Stimulated activated CD4-positive, alpha-beta T cell treated with anti-CD3 and anti-CD28 coated beads, TNF-alpha, amount 100 ng/mL, for 48 hours (primary cell): ENCODE measurements around the gene ZNF552.
"Not testable (repeated sequence)": the region's sequence is repeated elsewhere in the genome, so short reads cannot be mapped to it uniquely, and the experiment has no call there.

Source experiments
- DNase-seq, 3 donors: peaks; one replicate each; pipeline ENCODE4 v3.0.0-alpha.2; 2020; ENCODE audit warnings: low read depth in 3 of 3

ZNF552 gene

DNA sequence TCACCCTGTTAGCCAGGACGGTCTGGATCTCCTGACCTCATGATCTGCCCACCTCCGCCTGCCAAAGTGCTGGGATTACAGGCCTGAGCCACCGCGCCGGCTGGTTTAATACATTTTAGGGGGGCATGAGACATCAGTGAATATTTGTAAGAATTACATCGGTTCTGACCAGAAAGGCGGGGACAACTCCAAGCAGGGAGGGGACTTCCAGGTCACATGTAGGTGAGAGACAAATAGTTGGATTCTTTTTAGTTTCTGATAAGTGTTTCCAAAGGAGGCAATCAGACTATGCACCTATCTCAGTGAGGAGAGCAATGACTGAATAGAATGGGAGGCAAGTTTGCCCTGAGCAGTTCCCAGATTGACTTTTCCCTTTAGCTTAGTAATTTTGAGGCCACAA is 3.7 kb upstream of the ZNF552 start:
- DNase-seq, result no peak

DNA sequence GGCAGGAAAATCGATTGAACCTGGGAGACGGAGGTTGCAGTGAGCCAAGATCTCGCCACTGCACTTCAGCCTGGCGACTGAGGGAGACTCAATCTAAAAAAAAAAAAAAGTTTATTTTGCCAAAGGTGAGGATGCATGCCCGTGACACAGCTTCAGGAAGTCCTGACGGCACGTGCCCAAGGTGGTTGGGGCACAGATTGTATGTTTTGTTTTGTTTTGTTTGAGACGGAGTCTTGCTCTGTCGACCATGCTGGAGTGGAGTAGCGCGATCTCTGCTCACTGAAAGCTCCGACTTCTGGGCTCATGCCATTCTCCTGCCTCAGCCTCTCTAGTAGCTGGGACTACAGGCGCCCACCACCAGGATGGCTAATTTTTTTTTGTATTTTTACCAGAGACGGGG is 3.3 kb upstream of the ZNF552 start:
- no peak for DNase-seq

DNA sequence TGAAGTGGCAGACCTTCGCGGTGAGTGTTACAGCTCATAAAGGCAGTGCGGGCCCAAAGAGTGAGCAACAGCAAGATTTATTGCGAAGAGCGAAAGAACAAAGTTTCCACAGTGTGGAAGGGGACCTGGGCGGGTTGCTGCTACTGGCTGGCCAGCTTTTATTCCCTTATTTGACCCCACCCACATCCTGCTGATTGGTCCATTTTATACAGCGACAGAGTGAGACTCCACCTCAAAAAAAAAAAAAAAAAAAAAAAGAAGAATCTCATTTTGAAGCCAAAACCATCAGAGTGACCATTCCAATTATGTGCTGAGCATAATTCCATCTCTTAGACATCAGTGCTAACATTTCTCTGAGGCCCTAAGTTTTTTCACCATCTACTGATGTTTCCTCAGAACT is 1.9 kb upstream of the ZNF552 start:
- no peak for DNase-seq

DNA sequence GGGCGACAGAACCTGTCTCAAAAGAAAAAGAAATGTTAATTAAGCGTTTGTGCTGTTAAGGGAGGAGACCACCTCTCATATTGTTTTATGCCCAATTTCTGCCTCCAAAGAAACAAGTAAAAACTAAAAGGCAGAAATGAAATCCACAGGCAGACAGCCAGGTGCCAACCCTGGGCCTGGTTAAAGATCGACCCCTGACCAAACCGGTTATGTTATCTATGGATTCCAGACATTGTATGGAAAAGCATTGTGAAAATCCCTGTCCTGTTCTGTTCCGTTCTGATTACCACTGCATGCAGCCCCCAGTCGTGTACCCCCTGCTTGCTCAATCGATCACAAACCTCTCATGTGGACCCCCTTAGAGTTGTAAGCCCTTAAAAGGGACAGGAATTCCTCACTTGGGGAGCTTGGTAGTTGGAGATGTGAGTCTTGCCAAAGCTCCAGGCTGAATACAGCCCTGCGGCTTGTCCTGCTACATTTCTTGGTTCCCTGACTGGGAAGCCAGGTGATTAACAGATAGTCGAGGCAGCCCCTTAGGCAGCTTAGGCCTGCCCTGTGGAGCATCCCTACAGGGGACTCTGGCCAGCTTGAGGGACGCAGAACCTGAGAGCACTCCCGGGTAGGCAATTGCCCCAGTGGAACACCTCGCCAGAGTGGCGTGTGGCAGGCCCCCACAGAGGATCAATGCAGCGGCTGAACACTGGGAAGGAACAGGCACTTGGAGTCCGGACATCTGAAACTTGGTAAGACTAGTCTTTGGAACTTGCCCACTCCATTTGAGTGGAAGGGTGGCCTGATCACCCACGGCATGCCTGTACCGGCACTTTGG is 748 bp upstream of the ZNF552 start:
- no peak for DNase-seq

DNA sequence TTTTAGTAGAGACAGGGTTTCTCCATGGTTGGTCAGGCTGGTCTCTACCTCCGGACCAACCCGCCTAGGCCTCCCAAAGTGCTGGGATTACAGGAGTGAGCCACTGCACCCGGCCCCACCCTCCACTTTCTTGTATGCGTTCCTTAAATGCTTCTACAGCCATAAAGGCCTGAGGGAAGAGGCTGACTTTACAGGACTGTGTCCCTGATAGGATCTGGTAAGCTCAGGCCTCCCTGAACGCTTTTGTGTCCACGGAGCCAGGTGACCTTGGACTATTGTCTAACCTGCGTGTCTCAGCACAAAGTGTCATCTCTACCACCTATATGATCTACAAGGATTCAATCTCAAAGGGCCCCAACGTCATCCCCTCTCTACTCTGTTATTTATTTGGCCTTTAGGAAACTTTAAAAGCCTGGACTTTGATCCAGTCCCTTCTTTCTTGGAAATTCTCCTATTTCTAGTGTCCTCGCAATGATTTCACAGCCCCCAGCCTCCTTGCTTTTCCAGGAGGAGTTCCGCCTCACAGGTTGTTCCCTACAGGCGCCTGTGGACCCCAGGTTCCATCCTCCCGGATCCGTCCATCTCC is 701 bp downstream of the ZNF552 start:
- no peak for DNase-seq

DNA sequence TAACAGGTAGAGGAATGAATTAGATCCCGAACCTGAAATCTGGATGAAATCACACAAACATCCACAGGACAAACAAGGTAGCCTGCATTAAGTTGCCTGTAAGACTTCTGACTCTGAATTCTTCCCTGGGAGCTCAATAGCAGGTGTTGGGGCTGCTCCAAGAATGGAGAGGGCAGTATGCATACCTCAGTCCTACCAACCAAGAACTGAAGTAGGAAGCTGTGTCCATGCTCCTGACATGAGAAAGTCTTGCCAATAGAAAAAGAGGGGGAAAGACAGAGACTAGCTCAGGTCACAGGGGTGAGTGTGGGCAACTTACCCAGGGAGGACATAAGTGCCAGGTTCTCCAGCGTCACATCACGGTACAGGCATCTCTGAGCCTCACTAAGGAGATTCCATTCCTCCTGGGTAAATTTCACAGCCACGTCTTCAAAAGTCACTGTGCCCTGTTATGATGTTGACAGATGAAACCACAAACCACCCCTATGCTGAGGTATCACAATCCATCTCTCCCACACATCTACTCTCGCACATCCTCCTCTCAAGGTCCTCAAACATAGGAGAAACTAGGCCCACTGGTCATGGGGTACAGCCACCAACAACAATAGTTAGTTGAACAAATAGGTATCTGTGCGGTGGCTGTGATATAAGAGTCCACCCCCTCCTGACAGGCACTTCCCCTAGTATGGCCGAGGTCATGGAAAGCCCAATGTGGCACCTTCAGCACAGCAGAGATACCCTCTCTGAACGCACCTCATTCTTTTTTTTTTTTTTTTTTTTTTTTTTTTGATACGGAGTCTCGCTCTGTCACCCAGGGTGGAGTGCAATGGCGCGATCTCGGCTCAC is 1.5 kb downstream of the ZNF552 start:
- DNase-seq, result not testable (repeated sequence)

DNA sequence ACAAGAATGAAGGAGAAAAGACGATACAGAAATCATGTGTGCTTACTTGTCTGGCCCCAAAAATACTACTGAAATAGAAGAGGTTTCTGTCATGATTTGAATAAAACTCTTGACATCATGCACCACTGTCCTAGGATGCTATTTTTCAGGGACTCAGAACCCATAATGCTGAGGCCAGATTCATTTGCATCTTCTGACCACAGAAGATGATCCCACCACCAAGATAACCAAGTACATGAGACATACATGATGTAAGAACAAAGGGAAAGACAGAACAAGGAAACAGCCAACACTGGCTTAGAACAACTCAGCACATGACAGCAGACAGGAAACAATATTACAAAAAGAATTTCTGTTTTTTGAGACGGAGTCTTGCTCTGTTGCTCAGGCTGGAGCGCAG is 2.5 kb downstream of the ZNF552 start:
- DNase-seq, result no peak

DNA sequence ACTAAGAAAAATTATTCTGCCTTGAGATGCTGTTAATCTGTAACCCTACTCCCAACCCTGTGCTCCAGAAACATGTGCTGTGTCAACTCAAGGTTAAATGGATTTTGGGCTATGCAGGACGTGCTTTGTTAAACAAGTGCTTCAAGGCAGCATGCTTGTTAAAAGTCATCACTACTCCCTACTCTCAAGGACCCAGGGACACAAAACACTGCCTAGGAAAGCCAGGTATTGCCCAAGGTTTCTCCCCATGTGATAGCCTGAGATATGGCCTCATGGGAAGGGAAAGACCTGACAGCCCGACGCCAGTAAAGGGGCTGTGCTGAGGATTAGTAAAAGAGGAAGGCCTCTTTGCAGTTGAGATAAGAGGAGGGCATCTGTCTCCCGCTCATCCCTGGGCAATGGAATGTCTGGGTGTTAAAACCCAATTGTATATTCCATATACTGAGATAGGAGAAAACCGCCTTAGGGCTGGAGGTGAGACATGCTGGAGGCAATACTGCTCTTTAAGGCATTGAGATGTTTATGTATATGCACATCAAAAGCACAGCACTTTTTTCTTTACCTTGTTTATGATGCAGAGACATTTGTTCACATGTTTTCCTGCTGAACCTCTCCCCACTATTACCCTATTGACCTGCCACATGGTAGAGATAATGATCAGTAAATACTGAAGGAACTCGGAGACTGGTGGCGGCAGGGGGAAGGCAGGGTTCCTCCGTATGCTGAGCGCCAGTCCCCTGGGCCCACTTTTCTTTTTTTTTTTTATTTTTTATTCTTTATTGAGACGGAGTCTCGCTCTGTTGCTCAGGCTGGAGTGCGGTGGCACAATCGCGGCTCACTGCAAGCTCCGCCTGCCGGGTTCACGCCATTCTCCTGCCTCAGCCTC is 4.1 kb downstream of the ZNF552 start:
- DNase-seq, result not testable (repeated sequence)

DNA sequence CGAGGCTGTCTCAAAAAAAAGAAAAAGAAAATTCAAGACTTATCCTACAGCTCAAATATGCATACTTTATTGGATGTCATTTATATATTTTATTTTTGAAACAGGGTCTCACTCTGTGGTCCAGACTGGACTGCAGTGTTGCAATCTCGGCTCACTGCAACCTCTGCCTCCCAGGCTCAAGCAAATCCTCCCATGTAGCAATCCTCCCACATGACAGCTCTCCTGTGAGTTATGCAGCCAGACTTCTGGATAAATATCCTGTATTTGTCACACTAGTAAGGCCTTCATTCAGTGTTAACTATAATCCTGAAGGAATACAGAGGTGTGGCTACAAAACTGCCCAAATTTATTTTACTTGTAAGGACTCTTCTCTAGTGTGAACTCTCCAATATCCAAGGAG is 7.2 kb downstream of the ZNF552 start:
- DNase-seq, result no peak

DNA sequence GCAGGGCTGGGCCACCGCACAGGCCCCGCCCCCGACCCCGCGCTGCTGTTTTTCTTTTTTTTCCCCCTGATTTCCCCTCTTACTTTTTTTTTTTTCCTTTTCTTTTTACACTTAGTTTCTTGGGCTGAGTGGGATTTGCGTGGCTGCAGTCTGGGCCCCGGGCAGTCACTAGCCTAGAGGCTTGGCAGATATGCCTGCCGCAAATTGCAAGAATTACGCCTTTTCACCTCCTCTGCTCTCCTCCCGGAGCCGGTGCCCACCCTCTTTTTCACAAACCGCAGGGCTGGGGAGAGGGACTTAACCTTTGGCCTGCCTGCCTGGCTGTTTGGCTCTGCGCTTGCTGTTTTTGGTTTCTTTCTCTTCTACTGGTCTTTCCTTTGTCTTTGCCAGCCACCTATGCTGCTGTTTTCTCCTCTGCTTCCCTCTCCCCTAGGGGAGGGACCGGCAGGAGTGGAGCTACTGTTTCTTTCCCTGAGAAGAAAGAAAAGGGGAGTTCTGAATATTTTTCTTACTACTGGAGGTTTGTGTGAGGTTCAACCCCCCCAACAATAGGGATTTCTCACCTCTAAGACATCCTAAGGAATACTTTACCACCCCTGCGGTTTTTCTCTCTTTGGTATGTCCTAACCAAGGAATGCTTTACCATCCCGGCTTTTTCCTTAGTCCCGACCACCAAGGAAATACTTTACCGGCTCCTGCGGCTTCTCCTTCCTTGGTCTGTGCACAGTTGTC is 11.0 kb downstream of the ZNF552 start:
- no peak for DNase-seq

DNA sequence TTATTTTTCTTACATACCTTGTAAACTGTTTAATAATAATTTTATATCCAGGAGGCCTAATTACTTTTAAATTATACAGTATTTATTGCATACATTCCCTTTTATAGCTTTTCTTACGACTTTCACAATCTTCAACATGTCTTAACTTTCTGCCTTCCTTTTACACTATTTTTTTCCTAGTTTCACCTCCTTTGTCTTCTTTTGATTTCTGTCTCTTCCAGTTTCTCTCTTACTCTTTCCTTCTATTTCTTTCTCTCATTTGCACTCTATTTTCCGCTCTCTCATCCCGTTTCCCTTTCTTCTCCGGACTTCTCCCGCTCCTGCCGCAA is 11.5 kb downstream of the ZNF552 start:
- DNase-seq, result no peak

DNA sequence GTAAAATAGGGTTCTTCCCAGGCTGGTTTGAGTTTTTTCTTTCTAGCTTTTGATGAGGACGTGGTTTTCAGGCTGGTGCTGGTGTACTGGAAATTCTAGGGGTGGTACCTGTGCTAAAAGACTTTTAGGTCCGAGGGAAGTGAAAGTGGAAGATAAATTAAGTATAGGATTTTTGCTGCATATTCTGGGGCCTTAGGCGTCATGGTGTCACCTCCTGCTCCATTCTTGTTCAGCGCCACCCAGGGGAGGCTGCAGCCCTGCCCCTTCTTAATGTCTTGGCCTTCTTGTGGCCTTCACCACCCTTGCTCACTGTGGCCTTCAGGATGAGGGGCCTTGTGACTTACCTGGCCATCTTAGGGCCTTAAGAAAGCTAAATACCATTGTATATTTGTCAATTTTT is 12.4 kb downstream of the ZNF552 start:
- DNase-seq, result no peak

DNA sequence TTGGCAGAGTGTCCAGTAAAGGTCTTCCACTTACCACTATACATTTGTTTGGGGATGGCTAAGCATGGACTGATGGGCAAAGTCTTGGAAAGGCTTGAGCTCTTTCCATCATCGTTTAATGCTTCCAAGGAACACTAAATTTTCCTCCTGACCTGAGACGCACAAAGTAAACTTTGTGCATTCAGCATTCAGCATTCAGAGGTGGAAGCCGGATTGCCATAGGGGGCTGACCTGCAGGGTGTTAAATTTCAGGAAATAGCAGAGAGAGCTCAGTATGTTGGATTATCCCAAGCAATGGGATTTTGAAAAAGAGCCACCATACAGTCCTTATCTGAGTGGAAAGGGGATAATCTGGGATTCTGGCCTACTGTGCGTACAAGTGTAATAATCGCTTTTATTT is 14.0 kb downstream of the ZNF552 start:
- DNase-seq, result no peak

DNA sequence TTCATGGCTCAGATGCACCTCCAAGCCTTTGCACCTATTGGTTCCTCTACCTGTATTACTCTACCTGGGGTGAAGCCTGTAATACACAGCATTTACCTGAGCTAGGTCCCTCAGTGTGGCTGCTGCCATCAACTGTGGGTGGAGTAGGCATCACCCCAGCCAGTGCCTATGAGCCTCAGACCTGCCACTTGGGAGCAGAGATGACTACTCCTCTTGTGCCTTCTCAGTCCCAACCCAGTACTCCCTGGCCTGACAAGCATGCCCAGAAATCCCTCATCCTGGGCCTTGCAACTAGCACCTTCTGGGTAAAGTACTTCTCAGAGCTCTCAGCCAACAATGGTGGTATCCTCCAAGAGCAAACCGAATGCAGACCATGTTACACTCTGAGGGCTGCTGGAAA is 18.1 kb downstream of the ZNF552 start:
- DNase-seq, result not testable (repeated sequence)

DNA sequence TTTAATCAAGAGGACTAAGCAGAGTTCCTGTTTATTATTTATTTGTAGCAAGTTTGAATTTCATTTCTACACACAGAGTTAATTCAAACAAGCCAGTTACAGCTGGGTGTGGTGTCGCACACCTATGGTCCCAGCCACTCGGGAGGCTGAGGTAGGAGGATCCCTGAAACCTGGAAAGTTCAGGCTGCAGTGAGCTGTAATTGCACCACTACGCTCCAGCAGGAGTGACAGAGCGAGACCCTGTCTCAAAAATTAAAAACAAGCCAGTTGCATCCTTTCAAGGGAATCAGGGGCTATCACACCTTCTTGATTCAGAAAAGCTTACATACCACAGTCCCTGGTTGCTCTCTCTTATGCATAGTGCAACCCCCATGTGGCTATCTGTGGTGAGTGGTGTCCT is 25.4 kb downstream of the ZNF552 start:
- DNase-seq, result no peak

DNA sequence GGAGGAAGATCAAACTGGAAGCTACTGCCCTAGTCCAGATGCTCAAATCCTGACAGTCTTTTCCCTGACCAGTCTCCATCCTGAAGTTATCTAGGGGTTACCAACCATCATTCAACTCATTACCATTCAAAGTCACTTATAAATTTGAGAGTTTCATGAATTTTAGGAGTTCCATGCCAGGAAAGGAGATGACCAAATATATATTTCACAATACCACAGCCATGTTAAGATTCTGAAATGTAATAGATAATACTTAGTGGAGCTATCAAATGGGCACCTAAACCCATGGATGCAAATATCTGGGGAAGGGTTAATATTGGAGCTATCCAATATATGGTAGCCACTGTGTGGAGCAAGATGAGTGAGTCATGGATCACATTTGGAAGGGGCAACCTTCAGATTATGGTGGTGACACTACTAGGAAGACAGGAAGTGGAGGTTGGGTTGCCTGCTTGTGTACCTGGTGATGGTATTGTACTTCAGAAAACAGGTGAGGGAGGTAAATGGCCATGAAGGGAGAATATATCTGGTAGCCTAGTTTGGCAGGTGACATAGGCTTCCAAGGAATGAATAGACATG is 26.5 kb downstream of the ZNF552 start:
- no peak for DNase-seq

DNA sequence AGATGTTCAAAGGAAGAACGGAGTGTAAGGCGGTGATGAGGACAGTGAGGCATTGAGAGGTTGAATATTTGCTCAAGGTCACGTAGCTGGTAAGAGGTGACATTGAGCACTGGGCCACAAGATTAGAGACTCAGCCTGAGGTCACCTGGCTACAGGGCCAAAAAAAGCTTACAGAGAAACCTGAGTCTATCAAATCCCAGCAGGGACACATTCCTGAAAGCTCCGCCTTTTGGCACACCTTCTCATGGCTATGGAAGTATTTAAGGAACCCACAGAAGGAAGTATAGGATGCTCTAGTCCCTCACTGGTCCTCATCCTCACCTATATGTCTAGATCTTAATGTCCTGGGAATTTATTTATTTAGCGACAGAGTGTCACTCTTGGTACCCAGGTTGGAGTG is 27.8 kb downstream of the ZNF552 start:
- no peak for DNase-seq

DNA sequence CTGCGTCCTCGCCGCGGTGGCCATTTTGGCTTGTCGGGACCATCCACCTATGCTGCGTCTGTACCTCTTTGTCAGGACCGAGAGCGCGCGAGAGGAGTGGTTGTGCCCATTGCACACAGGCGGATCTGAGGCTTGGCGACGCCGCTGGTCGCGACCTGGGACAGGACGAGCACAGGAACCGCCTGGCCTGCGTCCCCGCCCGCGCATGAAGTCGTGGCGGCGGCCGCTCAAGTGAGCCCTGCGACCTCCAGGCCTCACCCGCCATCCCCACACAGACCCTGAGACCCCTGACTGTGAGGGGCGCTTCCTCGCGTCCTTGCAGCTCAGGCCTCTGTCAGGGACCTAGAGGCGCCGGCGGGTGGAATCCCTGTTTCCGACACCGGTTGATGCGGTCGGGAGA is 28.4 kb downstream of the ZNF552 start:
- no peak for DNase-seq

DNA sequence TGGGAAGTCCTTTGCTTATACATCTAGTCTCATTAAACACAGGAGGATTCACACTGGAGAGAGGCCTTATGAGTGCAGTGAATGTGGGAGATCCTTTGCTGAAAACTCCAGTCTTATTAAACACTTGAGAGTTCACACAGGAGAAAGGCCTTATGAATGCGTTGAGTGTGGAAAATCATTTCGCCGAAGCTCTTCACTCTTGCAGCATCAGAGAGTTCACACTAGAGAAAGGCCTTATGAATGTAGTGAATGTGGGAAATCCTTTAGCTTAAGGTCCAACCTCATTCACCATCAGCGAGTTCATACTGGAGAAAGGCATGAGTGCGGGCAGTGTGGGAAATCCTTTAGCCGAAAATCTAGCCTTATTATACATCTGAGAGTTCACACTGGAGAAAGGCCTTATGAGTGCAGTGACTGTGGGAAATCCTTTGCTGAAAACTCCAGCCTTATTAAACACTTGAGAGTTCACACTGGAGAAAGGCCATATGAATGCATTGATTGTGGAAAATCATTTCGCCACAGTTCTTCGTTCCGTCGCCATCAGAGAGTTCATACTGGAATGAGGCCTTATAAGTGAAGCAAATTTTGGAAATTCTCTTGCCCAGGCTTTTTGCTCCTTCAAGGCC is 35.4 kb downstream of the ZNF552 start:
- no peak for DNase-seq

DNA sequence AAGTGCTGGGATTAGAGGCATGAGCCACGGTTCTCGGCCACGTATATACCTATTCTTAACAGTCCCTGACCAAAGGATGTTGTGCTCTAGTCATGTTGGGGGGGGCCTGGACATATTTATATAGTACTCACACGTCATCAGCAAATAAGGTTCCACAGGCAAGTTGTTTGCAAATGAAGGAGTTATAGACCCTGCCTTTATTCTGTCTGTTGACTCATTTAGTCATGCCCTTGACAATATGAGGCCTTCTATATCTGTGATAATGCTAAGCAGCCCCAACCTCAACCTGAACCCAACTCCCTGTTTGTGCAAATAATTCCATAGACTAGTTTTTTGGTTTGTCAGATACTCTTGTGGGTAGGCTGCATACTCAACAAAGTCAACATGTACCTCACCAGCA is 36.4 kb downstream of the ZNF552 start:
- DNase-seq, result no peak
